Measurements from ENCODE around the gene MMP11. TPM values are rescaled to one million over a fixed set of nuclear protein-coding genes. Genes with fewer than 3 reads are reported as not detected.

MMP11 gene
- total and polyA plus RNA-seq, 4 donors, result 0.33 to 33.7 (median 0.61) TPM

GRCh38 chr22:23831781-23832180, 59.1 kb downstream of the MMP11 start (continued):
- TF ChIP-seq MAX (IDR thresholded peaks at IDR 0.05), result no peak

- Histone ChIP-seq H3K4me3 (ENCODE audit: low read depth in 1 of 3, low read length in 3 of 3) (no peak overlapping the region), H3K4me1 (ENCODE audit: control insufficient read depth in 4 of 4, insufficient read depth in 4 of 4, low read length in 3 of 4) (no peaks in the 10 kb centered on the region), H3K36me3 (ENCODE audit: control insufficient read depth in 4 of 4, insufficient read depth in 3 of 4, low read depth in 1 of 4, low read length in 3 of 4) (peaks cover 3 to 47% (median 9%) of the 10 kb centered on the region in 4 donors), H3K9me3 (ENCODE audit: control insufficient read depth in 4 of 4, low read length in 3 of 4) (no peaks in the 10 kb centered on the region), H3K27me3 (ENCODE audit: control insufficient read depth in 4 of 4, insufficient read depth in 4 of 4, low read length in 3 of 4) (no peaks in the 10 kb centered on the region), H3K27ac (ENCODE audit: low read depth in 1 of 2, low read length in 2 of 2) (no peak overlapping the region), H3K9ac (ENCODE audit: low read depth in 1 of 2, low read length in 2 of 2) (no peak overlapping the region)
- TF ChIP-seq RAD21 (IDR thresholded peaks at IDR 0.05) (no peak), FOXA2 (IDR thresholded peaks at IDR 0.05) (no peak), RXRA (IDR thresholded peaks at IDR 0.05) (no peak), TAF1 (conservative IDR thresholded peaks at IDR 0.05) (no peak), HNF4G (IDR thresholded peaks at IDR 0.05) (no peak), REST (IDR thresholded peaks at IDR 0.05) (no peak), HNF4A (conservative IDR thresholded peaks at IDR 0.05) (no peak), CTCF (IDR thresholded peaks at IDR 0.05; ENCODE audit: low read depth, low read length, missing input control) (no peak), GABPA (IDR thresholded peaks at IDR 0.05 in 1 of 2, conservative IDR thresholded peaks at IDR 0.05 in 1 of 2) (no peak)
- DNase-seq (ENCODE audit: low spot score), result no peak
- WGBS, result 85% methylated on average over 11 of the region's 11 CpGs
These were observed 59.8 kb downstream of the MMP11 start for GRCh38 chr22:23832226-23833016.

GRCh38 chr22:23833017-23833751, 60.5 kb downstream of the MMP11 start:
- TF ChIP-seq HNF4A (conservative IDR thresholded peaks at IDR 0.05) (no peak), FOXA2 (IDR thresholded peaks at IDR 0.05) (no peak), CTCF (IDR thresholded peaks at IDR 0.05; ENCODE audit: low read depth, low read length, missing input control) (no peak), ATF3 (IDR thresholded peaks at IDR 0.05) (no peak), SP1 (IDR thresholded peaks at IDR 0.05) (no peak), GABPA (IDR thresholded peaks at IDR 0.05 in 1 of 2, conservative IDR thresholded peaks at IDR 0.05 in 1 of 2) (no peak), REST (IDR thresholded peaks at IDR 0.05) (no peak), MAX (IDR thresholded peaks at IDR 0.05) (no peak), JUND (IDR thresholded peaks at IDR 0.05) (no peak)
- no peaks in the 10 kb centered on the region for H3K27me3 ChIP-seq (ENCODE audit: control insufficient read depth in 4 of 4, insufficient read depth in 4 of 4, low read length in 3 of 4)
- H3K4me3 ChIP-seq (ENCODE audit: low read depth in 1 of 3, low read length in 3 of 3), result no peak overlapping the region
- peaks cover 1 to 2% (median 1%) of the 10 kb centered on the region in 4 donors for H3K4me1 ChIP-seq (ENCODE audit: control insufficient read depth in 4 of 4, insufficient read depth in 4 of 4, low read length in 3 of 4)
- no peak overlapping the region for H3K27ac ChIP-seq (ENCODE audit: low read depth in 1 of 2, low read length in 2 of 2)
- 90% methylated on average over 16 of the region's 16 CpGs for WGBS
- H3K9me3 ChIP-seq (ENCODE audit: control insufficient read depth in 4 of 4, low read length in 3 of 4), result no peaks in the 10 kb centered on the region
- peaks cover 3 to 42% (median 9%) of the 10 kb centered on the region in 4 donors for H3K36me3 ChIP-seq (ENCODE audit: control insufficient read depth in 4 of 4, insufficient read depth in 3 of 4, low read depth in 1 of 4, low read length in 3 of 4)
- H3K9ac ChIP-seq (ENCODE audit: low read depth in 1 of 2, low read length in 2 of 2), result no peak overlapping the region
- DNase-seq (ENCODE audit: low spot score), result no peak

All from liver (tissue), 9 donors.